ENCODE data around the gene TTC7B. TPM values are rescaled to one million over a fixed set of nuclear protein-coding genes. Genes with fewer than 3 reads are reported as not detected.
A peak's percentile ranks its signal among the peaks of the same experiment; 100 is the strongest.

Gene TTC7B
- total RNA-seq, 1 experiment from 2014 or later = 18.0 TPM

DNA sequence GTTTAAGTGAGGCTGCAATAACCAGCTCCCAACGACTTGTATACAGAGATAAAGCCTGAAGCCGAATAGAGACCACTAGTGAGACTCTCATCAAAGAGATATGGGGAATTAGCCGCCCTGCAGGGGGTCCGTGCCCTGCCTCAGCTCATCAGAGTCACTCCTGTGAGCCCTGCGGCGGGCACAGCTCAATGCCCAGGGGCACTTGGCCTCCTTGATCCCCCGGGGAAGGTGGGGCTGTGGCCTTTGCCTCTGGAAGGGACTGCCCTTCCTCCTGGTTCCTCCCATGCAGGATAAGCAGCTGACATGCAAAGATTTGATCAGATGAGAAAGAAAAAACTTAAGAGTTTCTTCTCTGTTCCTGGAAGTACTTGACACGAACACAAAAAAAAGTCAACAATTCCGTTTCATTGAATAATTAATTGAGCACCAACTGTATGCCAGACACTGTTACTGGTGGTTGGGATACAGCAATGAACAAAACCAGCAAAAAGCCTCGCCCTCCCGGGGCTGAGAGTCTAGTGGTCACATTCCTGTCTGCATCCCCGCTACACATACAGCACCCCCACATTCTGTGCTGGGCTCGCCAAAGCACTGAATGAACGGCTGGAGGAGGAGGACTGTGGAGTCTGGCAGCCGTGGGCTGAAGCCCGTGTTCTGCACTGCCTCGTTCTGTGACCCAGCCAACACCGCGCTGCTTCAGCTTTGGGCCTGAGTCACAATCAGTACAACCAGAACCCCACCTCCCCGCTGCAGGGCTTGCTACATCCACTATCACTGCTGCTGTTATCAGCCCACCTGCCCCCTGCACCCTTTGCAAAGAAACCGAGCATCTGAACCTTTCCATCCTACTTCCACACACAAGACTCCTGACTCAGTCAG is 10.3 kb downstream of the TTC7B start:
- no peak for DNase-seq (ENCODE audit: low read depth)

GRCh38 chr14:90805084-90805391 is 11.2 kb downstream of the TTC7B start:
- no peak for DNase-seq (ENCODE audit: low read depth)

DNA sequence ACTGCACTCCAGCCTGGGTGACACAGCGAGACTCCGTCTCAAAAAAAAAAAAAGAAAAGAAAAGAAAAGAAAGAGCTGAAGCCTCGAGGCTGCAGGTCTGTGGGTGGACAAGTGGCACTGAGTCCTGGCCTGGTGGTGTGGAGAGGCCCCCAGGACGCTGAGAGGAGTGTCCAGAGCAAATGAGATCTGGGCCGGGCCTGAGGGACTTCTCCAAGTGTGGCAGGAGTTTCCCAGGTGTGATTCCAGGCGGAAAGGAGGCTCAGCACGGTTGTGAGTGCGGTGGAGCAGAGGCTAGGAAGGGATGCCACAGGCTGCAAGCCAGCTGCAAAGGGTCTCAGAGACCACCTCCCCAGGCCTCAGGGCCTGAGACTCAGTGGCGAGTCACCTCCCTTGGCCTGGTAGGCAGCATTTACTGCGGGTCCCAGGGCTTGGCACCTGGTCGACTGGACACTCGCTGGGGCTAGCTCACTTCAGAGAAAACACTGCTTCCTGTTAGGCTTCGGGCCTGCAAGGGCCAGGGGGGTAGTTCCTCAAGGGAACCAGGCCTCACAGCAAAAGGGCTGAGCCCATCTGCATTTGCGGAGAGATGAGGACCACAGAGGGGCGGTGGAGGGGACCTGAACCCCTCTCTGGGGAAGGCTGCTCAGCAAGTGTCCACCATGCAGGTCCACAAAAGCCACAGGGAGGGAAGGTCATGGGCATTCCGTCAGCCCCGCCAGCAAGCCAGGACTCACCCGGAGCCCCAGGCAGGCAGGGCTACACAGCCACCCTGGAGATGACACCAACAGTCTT is 11.7 kb downstream of the TTC7B start:
- DNase-seq (ENCODE audit: low read depth) = no peak

GRCh38 chr14:90803249-90803648 is 13.0 kb downstream of the TTC7B start:
- no peak for DNase-seq (ENCODE audit: low read depth)

DNA sequence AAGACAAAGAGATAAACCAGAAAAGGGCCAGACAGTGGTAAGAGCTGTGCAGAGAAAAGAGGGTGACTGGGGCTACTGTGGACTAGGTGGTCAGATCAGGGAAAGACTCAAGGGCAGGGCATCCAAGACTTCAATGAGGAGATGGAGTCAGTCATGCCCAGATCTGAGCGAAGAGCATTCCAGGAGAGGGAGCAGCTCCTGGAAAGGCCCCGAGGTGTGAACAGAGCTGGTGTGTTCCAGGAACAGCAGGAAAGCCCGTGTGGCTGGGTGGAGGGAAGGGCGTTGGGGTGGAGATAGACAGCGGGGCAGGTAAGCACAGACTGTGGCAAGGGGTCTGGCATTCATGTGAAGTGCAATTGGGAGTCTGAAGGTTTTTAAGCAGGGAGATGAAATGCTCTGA is 16.8 kb downstream of the TTC7B start:
- no peak for DNase-seq (ENCODE audit: low read depth)

DNA sequence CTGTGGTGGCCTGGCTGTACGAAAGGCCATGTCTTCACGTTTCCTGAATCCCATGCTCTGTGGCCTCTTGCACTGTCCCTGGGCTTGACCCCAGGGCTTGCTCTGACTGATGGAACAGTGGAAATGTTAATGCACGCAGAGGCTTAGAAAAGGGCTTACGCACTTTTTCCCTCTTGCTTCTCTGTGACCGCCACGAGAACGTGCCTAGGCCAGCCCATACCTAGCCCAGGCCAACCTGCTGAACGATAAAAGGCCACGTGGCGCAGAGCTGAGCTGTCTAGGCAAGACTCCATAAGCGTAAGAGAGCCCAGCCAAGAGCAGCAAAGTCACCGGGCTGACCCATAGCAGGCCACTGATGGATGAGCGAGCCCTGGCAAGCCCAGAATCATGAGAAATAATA is 18.3 kb downstream of the TTC7B start:
- no peak for DNase-seq (ENCODE audit: low read depth)

- DNase-seq (ENCODE audit: low read depth) = no peak
These were observed 18.8 kb downstream of the TTC7B start for GRCh38 chr14:90797451-90797850.

DNA sequence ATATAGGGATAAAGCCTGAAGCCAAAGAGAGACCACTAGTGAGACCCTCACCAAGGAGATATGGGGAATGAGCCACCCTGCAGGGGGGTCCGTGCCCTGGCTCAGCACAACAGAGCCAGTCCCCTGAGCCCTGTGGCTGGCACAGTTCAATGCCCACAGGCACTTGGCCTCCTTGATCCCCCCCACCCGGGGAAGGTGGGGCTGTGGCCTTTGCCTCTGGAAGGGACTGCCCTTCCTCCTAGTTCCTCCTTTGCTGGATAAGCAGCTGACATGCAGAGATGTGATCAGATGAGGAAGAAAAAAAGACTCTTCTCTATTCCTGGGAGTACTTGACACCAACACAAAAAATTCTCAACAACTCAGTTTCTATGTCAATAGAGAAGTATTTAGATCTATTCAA is 19.9 kb downstream of the TTC7B start:
- no peak for DNase-seq (ENCODE audit: low read depth)

DNA sequence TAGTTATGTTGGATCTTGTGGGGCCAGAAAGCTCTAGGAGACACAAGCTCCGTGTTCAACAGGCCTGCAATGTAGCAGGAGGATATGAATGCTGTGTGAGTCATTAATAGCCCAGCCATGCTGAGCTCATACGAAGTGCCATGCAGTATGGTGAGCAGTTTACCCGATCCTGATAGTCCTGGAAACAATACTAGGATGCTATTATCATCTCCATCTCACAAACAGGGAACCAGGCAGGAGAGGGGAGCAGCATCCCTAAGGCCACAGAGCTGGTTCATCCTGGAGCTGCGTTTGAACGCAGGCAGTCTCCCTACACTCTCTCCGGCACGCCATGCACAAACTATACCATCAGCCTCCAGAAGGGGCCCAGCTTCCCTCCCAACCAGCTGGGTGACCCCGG is 20.5 kb downstream of the TTC7B start:
- DNase-seq (ENCODE audit: low read depth) = peak; percentile 74

DNA sequence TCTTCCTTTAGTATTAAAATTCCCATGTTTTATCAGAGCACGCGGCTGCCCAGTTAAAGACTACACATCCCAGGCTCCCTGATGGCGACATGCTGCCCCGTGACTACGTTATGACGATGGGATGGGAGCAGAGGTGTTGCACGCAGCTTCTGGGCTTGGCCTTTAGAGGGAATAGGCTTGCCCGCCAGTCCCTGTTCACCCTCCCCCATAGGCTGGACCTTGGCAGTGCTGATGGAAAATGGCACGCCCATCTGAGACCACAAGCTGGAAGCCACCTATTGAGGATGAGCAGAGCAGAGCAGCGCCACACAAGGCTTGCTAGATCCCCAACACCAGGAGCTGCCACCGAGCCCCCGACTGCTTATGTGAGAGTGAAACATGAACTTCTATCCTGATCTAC is 24.7 kb downstream of the TTC7B start:
- no peak for DNase-seq (ENCODE audit: low read depth)

GRCh38 chr14:90788031-90788430 is 28.2 kb downstream of the TTC7B start:
- no peak for DNase-seq (ENCODE audit: low read depth)

DNA sequence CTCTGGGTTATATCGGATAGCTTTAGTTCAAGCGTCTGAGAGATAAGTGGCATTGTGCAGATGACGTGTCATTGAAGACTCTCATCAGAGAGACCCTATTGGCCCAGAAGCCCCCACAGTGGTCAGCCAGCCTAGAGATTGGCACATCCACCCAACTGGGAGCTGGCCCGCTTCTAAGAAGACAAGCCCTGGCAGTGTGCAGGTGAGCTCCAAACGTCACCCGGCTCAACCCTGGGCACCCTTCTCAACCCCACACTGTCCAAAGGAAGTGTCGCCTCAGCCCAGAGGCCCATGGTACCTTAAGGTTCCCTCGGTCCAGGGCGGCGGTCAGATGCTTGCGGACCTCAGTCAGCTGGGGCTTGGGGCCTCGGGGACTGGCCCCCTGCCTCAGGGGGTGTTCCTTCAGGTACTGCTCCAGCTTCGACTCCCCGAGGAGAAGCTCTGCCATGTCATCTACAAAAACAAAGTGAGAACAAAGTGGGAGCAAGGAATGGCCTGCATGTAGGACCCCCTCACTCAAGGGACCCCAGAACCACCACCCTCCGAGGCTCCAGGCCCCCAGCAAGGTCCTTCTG is 30.3 kb downstream of the TTC7B start:
- no peak for DNase-seq (ENCODE audit: low read depth)

DNA sequence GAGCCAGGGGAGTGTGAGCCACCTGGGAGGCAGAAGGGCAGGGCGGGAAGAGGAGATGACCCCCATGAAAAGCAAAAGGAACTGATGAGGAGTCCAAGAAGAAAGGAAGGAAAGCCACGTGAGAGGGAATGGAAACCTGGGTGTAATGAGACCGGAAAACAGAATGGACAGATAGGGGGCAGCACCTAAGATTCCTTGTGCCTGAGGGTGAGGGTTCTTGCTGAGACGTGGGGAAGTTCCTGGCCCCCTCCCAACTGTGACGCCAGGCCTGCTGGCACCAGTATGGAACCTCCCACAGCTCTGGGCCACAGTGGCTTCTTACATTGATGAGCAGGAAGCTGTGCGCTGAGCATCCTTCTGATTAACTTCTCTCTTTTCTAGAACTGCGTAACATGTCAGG is 30.8 kb downstream of the TTC7B start:
- peak; percentile 8 for DNase-seq (ENCODE audit: low read depth)

GRCh38 chr14:90784621-90785270 is 31.5 kb downstream of the TTC7B start:
- no peak for DNase-seq (ENCODE audit: low read depth)

DNA sequence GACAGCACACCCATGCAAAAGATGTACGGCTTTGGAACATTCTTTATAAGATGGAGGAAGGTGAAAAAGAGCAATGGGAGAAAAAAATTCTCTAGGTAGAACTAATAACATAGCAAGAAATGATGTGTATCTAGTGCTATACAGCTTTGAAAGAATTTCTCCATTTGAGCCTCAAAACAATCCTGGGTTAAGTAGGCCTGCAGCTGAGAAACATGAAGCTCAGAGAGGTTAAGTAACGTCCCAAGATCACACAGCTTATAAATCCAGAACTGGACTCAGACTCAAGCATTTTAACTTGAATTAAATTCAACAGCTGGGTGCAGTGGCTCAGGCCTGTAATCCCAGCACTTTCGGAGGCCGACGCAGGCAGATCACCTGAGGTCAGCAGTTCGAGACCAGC is 32.9 kb downstream of the TTC7B start:
- DNase-seq (ENCODE audit: low read depth) = no peak

- no peak for DNase-seq (ENCODE audit: low read depth)
These were observed 33.3 kb downstream of the TTC7B start for GRCh38 chr14:90782892-90783291.

- DNase-seq (ENCODE audit: low read depth) = no peak
These were observed 34.4 kb downstream of the TTC7B start for GRCh38 chr14:90781876-90782275.

DNA sequence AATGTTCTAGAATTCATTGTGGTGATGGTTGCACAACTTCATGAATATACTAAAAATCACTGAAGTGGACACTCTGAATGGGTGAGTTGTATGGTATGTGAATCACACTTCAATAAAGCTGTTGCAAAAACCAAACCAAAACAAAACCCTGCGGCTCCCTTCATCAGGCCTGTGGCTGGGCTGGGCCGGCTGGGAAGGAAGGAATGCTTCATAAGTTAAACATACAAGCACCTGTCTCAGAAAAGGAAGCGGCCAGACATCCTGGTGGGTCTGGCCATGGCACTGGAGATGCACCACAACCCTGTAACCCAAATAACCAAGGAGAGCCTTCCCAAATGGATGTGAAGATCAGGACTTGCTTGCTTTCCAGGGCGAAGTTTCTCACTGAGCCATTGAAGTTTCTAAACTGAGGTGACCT is 34.9 kb downstream of the TTC7B start:
- DNase-seq (ENCODE audit: low read depth) = peak; percentile 74

DNA sequence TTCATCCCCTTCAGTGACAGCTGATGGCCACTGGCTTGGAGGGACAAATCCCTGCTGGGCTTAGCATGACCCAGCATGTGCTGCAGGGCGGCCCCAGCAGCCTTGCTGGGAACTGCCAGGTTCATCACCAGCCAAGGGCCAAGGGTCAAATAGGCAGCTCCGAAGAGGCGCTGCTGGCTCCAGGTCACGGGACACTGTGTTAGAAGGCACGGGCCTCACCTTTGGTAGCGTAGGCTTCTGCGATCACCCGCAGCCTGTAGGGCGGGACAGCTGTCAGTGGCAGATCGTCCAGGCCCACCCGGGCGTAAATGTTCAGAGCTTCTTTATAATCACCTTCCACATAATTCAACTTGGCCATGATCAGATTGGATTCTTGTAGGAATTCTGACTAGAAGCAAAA is 35.7 kb downstream of the TTC7B start:
- DNase-seq (ENCODE audit: low read depth) = no peak

DNA sequence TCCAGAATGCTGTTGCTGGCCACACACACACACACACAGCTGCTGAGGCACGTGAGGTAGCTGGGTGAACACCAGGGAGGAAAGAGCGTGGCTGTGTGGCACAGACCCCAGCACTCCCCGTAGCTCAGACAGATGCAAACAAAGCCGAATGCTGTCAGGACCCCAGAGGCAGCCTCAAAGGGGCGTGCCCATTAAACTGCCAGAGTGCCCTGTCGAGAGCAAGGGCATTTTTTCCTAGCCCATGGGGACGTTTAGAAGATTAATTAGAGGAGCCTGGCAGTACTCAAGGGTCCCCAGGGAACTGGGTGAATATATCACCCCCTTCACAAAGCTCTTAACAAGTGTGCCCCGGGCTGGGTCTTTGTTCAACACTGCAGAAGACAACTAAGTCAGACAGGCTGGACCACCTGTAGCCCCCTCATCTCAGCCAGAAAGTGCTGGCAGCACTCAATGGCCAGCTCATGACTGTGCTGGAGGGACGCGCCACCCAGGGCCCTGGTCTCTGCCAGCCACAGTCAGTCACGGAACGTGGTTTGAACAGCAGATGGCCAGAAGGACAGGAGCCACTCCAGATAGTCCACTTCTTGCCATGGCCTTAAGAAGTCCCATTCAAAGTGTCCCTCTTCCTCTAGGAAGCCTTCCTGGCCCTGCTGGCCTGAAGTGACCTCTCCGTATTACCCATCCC is 37.5 kb downstream of the TTC7B start:
- DNase-seq (ENCODE audit: low read depth) = no peak

GRCh38 chr14:90777830-90778485 is 38.3 kb downstream of the TTC7B start:
- DNase-seq (ENCODE audit: low read depth) = no peak
